Measurements from ENCODE around the gene DZIP1L. TPM values are rescaled to one million over a fixed set of nuclear protein-coding genes. Genes with fewer than 3 reads are reported as not detected.
"Not testable (repeated sequence)": the region's sequence is repeated elsewhere in the genome, so short reads cannot be mapped to it uniquely, and the experiment has no call there.

DZIP1L gene
- total and polyA plus RNA-seq, 2 donors = 1.1 to 1.5 TPM

DNA sequence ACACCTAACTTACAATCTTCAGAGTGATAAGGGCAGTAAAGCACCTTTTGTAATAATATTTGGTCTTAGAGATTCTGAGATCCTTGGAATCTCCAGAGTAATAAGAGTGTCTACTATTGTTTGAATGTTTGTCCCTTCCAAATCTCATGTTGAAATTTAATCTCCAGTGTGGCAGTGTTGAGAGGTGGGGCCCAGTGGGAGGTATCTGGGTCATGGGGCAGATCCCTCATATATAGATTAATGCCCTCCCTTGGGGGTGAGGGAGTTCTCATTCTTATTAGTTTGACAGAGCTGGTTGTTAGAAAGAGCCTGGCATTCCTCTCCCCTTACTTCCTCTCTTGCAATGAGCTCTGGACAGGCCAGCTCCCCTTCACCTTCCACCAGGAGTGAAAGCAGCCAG lies 16.0 kb downstream of the DZIP1L start:
- no peak for DNase-seq (ENCODE audit: low read depth in 6 of 9, low spot score in 9 of 9)
- Histone ChIP-seq H3K4me1 (ENCODE audit: control insufficient read depth in 2 of 2, insufficient read depth in 2 of 2, low read length in 2 of 2) (no peaks in the 10 kb centered on the region), H3K4me3 (ENCODE audit: low read length in 2 of 2) (no peak overlapping the region), H3K27me3 (ENCODE audit: control insufficient read depth in 2 of 2, insufficient read depth in 1 of 2, low read length in 1 of 2) (peaks cover 0 to 2% of the 10 kb centered on the region in 2 donors), H3K9me3 (ENCODE audit: control insufficient read depth in 2 of 2, insufficient read depth in 1 of 2, low read length in 1 of 2) (no peaks in the 10 kb centered on the region), H3K36me3 (ENCODE audit: control insufficient read depth in 2 of 2, insufficient read depth in 2 of 2, low read length in 1 of 2) (peaks cover 0 to 4% of the 10 kb centered on the region in 2 donors), H3K27ac (ENCODE audit: low read depth in 1 of 2, low read length in 1 of 2) (no peak overlapping the region)

DNA sequence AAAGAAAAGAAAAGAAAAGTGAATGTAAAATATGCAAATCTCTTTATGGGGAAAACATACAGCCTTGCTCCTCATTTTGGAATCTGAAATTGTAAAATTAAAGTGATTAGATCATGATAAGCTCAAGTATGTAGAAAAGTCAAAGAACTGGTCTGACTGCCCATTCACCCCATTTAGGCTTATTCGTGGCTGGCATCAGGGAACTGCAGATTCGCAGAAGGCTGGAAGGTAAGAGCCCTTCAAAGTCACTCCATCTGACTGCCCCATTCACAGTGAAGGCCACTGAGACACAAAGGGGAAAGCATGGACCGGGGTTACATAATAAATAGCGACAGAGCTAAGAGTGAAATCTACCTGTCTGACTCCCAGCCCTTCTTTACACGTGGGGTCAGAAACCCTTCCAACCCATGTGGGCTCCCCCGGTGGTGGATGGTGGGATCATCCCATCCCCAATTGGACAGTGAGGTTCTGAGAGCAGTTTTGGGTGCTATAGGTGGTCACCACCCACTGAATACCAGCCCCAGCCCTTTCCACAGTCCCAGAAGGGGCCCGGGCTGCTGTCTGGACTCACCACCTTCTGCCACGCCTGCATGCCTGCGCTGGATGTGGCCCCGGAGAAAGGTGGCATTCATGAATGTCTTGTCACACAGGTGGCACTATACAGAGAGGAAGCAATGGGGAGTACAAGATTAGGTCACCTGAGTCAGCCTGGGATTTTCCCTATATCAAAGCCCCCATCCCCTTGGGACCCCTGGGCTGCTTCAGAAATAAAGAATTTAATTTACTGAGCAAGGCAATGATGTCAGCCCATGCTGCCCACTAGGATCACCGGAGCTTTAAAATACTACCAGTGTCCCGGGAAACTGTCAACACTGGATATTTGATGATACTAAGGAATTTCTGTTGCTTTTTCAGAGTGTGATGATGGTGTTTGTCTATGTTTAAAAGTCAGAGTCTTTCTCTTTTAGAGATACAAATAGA lies 17.9 kb downstream of the DZIP1L start:
- H3K36me3 ChIP-seq (ENCODE audit: control insufficient read depth in 2 of 2, insufficient read depth in 2 of 2, low read length in 1 of 2) = no peaks in the 10 kb centered on the region
- 91% methylated on average over 12 of the region's 12 CpGs for WGBS

GRCh38 chr3:138093721-138094120 lies 21.7 kb downstream of the DZIP1L start:
- H3K4me3 ChIP-seq (ENCODE audit: low read length in 2 of 2) = no peak overlapping the region
- peaks cover 0 to 2% of the 10 kb centered on the region in 2 donors for H3K27me3 ChIP-seq (ENCODE audit: control insufficient read depth in 2 of 2, insufficient read depth in 1 of 2, low read length in 1 of 2)

More for the DNA sequence above, 17.9 kb downstream of the DZIP1L start:
- Histone ChIP-seq H3K27ac (ENCODE audit: low read depth in 1 of 2, low read length in 1 of 2) (no peak overlapping the region), H3K27me3 (ENCODE audit: control insufficient read depth in 2 of 2, insufficient read depth in 1 of 2, low read length in 1 of 2) (peaks cover 0 to 2% of the 10 kb centered on the region in 2 donors), H3K4me3 (ENCODE audit: low read length in 2 of 2) (no peak overlapping the region), H3K9me3 (ENCODE audit: control insufficient read depth in 2 of 2, insufficient read depth in 1 of 2, low read length in 1 of 2) (no peaks in the 10 kb centered on the region), H3K4me1 (ENCODE audit: control insufficient read depth in 2 of 2, insufficient read depth in 2 of 2, low read length in 2 of 2) (no peaks in the 10 kb centered on the region)
- no peak for DNase-seq (ENCODE audit: low read depth in 6 of 9, low spot score in 9 of 9)

DNA sequence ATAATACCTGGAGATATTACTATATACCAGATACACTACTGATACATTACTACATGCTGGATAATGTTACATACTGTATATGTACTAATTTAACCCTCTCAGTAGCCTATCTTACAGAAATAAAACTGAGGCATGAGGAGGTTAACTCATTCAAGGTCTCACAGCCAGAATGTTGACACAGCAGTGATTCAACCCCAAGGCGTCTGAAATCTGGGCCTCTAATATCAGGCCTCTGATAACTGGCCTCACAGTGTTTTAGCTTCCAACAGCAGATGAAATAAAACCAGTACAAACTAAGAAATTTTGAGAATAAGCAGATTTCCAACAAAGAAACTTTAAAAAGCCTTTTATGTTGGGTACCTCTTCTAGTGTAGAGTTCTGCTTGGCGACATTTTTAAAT lies 23.4 kb downstream of the DZIP1L start:
- Histone ChIP-seq H3K9me3 (ENCODE audit: control insufficient read depth in 2 of 2, insufficient read depth in 1 of 2, low read length in 1 of 2) (no peaks in the 10 kb centered on the region), H3K36me3 (ENCODE audit: control insufficient read depth in 2 of 2, insufficient read depth in 2 of 2, low read length in 1 of 2) (no peaks in the 10 kb centered on the region), H3K27ac (ENCODE audit: low read depth in 1 of 2, low read length in 1 of 2) (no peak overlapping the region), H3K4me1 (ENCODE audit: control insufficient read depth in 2 of 2, insufficient read depth in 2 of 2, low read length in 2 of 2) (no peaks in the 10 kb centered on the region), H3K4me3 (ENCODE audit: low read length in 2 of 2) (no peak overlapping the region), H3K27me3 (ENCODE audit: control insufficient read depth in 2 of 2, insufficient read depth in 1 of 2, low read length in 1 of 2) (peaks cover 0 to 2% of the 10 kb centered on the region in 2 donors)
- WGBS = 96% methylated on average over 2 of the region's 2 CpGs
- no peak for DNase-seq (ENCODE audit: low read depth in 6 of 9, low spot score in 9 of 9)

More at GRCh38 chr3:138093721-138094120, 21.7 kb downstream of the DZIP1L start:
- no peak overlapping the region for H3K27ac ChIP-seq (ENCODE audit: low read depth in 1 of 2, low read length in 1 of 2)
- DNase-seq (ENCODE audit: low read depth in 6 of 9, low spot score in 9 of 9) = no peak
- 51% methylated on average over 2 of the region's 2 CpGs for WGBS
- no peaks in the 10 kb centered on the region for H3K36me3 ChIP-seq (ENCODE audit: control insufficient read depth in 2 of 2, insufficient read depth in 2 of 2, low read length in 1 of 2)
- H3K9me3 ChIP-seq (ENCODE audit: control insufficient read depth in 2 of 2, insufficient read depth in 1 of 2, low read length in 1 of 2) = no peaks in the 10 kb centered on the region
- H3K4me1 ChIP-seq (ENCODE audit: control insufficient read depth in 2 of 2, insufficient read depth in 2 of 2, low read length in 2 of 2) = no peaks in the 10 kb centered on the region

- no peak for DNase-seq (ENCODE audit: low read depth in 6 of 9, low spot score in 9 of 9)
- Histone ChIP-seq H3K27ac (ENCODE audit: low read depth in 1 of 2, low read length in 1 of 2) (no peak overlapping the region), H3K4me1 (ENCODE audit: control insufficient read depth in 2 of 2, insufficient read depth in 2 of 2, low read length in 2 of 2) (no peaks in the 10 kb centered on the region), H3K36me3 (ENCODE audit: control insufficient read depth in 2 of 2, insufficient read depth in 2 of 2, low read length in 1 of 2) (no peaks in the 10 kb centered on the region), H3K4me3 (ENCODE audit: low read length in 2 of 2) (no peak overlapping the region), H3K9me3 (ENCODE audit: control insufficient read depth in 2 of 2, insufficient read depth in 1 of 2, low read length in 1 of 2) (no peaks in the 10 kb centered on the region), H3K27me3 (ENCODE audit: control insufficient read depth in 2 of 2, insufficient read depth in 1 of 2, low read length in 1 of 2) (no peaks in the 10 kb centered on the region)
- 93% methylated on average over 3 of the region's 3 CpGs for WGBS
These were observed 26.3 kb downstream of the DZIP1L start for GRCh38 chr3:138089091-138089490.

DNA sequence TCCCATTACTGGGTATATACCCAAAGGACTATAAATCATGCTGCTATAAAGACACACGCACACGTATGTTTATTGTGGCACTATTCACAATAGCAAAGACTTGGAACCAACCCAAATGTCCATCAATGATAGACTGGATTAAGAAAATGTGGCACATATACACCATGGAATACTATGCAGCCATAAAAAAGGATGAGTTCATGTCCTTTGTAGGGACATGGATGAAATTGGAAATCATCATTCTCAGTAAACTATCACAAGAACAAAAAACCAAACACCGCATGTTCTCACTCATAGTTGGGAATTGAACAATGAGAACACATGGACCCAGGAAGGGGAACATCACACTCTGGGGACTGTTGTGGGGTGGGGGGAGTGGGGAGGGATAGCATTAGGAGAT lies 29.7 kb downstream of the DZIP1L start:
- not testable (repeated sequence) for H3K27me3 ChIP-seq (ENCODE audit: control insufficient read depth in 2 of 2, insufficient read depth in 1 of 2, low read length in 1 of 2); H3K9me3 ChIP-seq (ENCODE audit: control insufficient read depth in 2 of 2, insufficient read depth in 1 of 2, low read length in 1 of 2); H3K27ac ChIP-seq (ENCODE audit: low read depth in 1 of 2, low read length in 1 of 2); H3K4me3 ChIP-seq (ENCODE audit: low read length in 2 of 2); DNase-seq (ENCODE audit: low read depth in 6 of 9, low spot score in 9 of 9); H3K36me3 ChIP-seq (ENCODE audit: control insufficient read depth in 2 of 2, insufficient read depth in 2 of 2, low read length in 1 of 2)
- H3K4me1 ChIP-seq (ENCODE audit: control insufficient read depth in 2 of 2, insufficient read depth in 2 of 2, low read length in 2 of 2) = peaks cover 0 to 12% of the 10 kb centered on the region in 2 donors
- WGBS = 92% methylated on average over 1 of the region's 3 CpGs

GRCh38 chr3:138084196-138084595 lies 31.2 kb downstream of the DZIP1L start:
- Histone ChIP-seq H3K27me3 (ENCODE audit: control insufficient read depth in 2 of 2, insufficient read depth in 1 of 2, low read length in 1 of 2) (no peaks in the 10 kb centered on the region), H3K36me3 (ENCODE audit: control insufficient read depth in 2 of 2, insufficient read depth in 2 of 2, low read length in 1 of 2) (no peaks in the 10 kb centered on the region), H3K4me3 (ENCODE audit: low read length in 2 of 2) (no peak overlapping the region), H3K4me1 (ENCODE audit: control insufficient read depth in 2 of 2, insufficient read depth in 2 of 2, low read length in 2 of 2) (peaks cover 0 to 12% of the 10 kb centered on the region in 2 donors), H3K27ac (ENCODE audit: low read depth in 1 of 2, low read length in 1 of 2) (no peak overlapping the region), H3K9me3 (ENCODE audit: control insufficient read depth in 2 of 2, insufficient read depth in 1 of 2, low read length in 1 of 2) (no peaks in the 10 kb centered on the region)
- DNase-seq (ENCODE audit: low read depth in 6 of 9, low spot score in 9 of 9) = no peak

- Histone ChIP-seq H3K27ac (ENCODE audit: low read depth in 1 of 2, low read length in 1 of 2) (no peak overlapping the region), H3K4me3 (ENCODE audit: low read length in 2 of 2) (no peak overlapping the region), H3K4me1 (ENCODE audit: control insufficient read depth in 2 of 2, insufficient read depth in 2 of 2, low read length in 2 of 2) (peaks cover 0 to 12% of the 10 kb centered on the region in 2 donors), H3K36me3 (ENCODE audit: control insufficient read depth in 2 of 2, insufficient read depth in 2 of 2, low read length in 1 of 2) (no peaks in the 10 kb centered on the region), H3K27me3 (ENCODE audit: control insufficient read depth in 2 of 2, insufficient read depth in 1 of 2, low read length in 1 of 2) (no peaks in the 10 kb centered on the region), H3K9me3 (ENCODE audit: control insufficient read depth in 2 of 2, insufficient read depth in 1 of 2, low read length in 1 of 2) (no peaks in the 10 kb centered on the region)
- DNase-seq (ENCODE audit: low read depth in 6 of 9, low spot score in 9 of 9) = peak in 2 of 9 donors; percentile 2 to 7
These were observed 32.4 kb downstream of the DZIP1L start for GRCh38 chr3:138082992-138083386.

GRCh38 chr3:138082085-138082991 lies 33.1 kb downstream of the DZIP1L start:
- peak in 6 of 9 donors; percentile 18 to 43 (median 24) for DNase-seq (ENCODE audit: low read depth in 6 of 9, low spot score in 9 of 9)
- no peaks in the 10 kb centered on the region for H3K27me3 ChIP-seq (ENCODE audit: control insufficient read depth in 2 of 2, insufficient read depth in 1 of 2, low read length in 1 of 2)
- H3K9me3 ChIP-seq (ENCODE audit: control insufficient read depth in 2 of 2, insufficient read depth in 1 of 2, low read length in 1 of 2) = no peaks in the 10 kb centered on the region
- H3K4me3 ChIP-seq (ENCODE audit: low read length in 2 of 2) = no peak overlapping the region
- 53% methylated on average over 8 of the region's 8 CpGs for WGBS
- H3K36me3 ChIP-seq (ENCODE audit: control insufficient read depth in 2 of 2, insufficient read depth in 2 of 2, low read length in 1 of 2) = no peaks in the 10 kb centered on the region
- H3K4me1 ChIP-seq (ENCODE audit: control insufficient read depth in 2 of 2, insufficient read depth in 2 of 2, low read length in 2 of 2) = peaks cover 0 to 12% of the 10 kb centered on the region in 2 donors
- H3K27ac ChIP-seq (ENCODE audit: low read depth in 1 of 2, low read length in 1 of 2) = no peak overlapping the region
